Spleen (tissue), 13 donors: ENCODE data around the gene CATSPERB. TPM values are rescaled to one million over a fixed set of nuclear protein-coding genes. Genes with fewer than 3 reads are reported as not detected.

Source experiments
- DNase-seq: peaks from one replicate; pipeline ENCODE4 v3.0.0-alpha.2; 2020
- H3K27ac ChIP-seq, 8 donors: fragments of 200-600 bp; sonication (generic) in 7 of 8; 1 replicate in 4 of 8; 2 replicates in 4 of 8; pipeline versions ENCODE4 v1.5.0 to v1.8.0; 2016 to 2021; ENCODE audit warnings: inconsistent platforms in 4 of 8, mild to moderate bottlenecking in 4 of 8, moderate library complexity in 1 of 8
- H3K27me3 ChIP-seq, 7 donors: fragments of 200-600 bp; sonication (generic) in 6 of 7; replicated peaks in 1 of 7; 1 replicate in 4 of 7; 2 replicates in 3 of 7; pipeline versions ENCODE4 v1.5.0 to v1.8.0; 2016 to 2021; ENCODE audit warnings: inconsistent platforms in 3 of 7, mild to moderate bottlenecking in 1 of 7
- H3K36me3 ChIP-seq, 6 donors: fragments of 200-600 bp; sonication (generic) in 5 of 6; 1 replicate in 4 of 6; 2 replicates in 2 of 6; pipeline versions ENCODE4 v1.5.0 to v1.8.0; 2016 to 2021; ENCODE audit warnings: inconsistent platforms in 2 of 6
- H3K4me1 ChIP-seq, 6 donors: fragments of 200-600 bp; sonication (generic) in 5 of 6; 1 replicate in 3 of 6; 2 replicates in 3 of 6; pipeline versions ENCODE4 v1.5.0 to v1.8.0; 2016 to 2021; ENCODE audit warnings: inconsistent platforms in 3 of 6
- H3K4me3 ChIP-seq, 8 donors: fragments of 200-600 bp; sonication (generic) in 7 of 8; 1 replicate in 4 of 8; 2 replicates in 4 of 8; pipeline versions ENCODE4 v1.5.0 to v1.8.0; 2016 to 2021; ENCODE audit warnings: inconsistent platforms in 4 of 8, mild to moderate bottlenecking in 4 of 8, moderate library complexity in 2 of 8
- H3K9me3 ChIP-seq, 8 donors: fragments of 200-600 bp; sonication (generic) in 7 of 8; 1 replicate in 4 of 8; 2 replicates in 4 of 8; pipeline versions ENCODE4 v1.5.0 to v1.8.0; 2016 to 2021; ENCODE audit warnings: inconsistent platforms in 4 of 8
- CTCF ChIP-seq, 11 experiments: fragments of 200-600 bp in 7 of 11; fragments of 450-650 bp in 4 of 11; sonication (generic) in 4 of 11; IDR thresholded peaks in 8 of 11; conservative IDR thresholded peaks in 3 of 11; 1 replicate in 7 of 11; 2 replicates in 4 of 11; pipeline versions ENCODE4 v1.4.0 to v1.8.0; 2016 to 2021; ENCODE audit warnings: antibody characterized with exemption in 11 of 11, inconsistent platforms in 4 of 11, mild to moderate bottlenecking in 1 of 11
- POLR2A ChIP-seq, 3 donors: fragments of 450-650 bp; IDR thresholded peaks; one replicate each; pipeline ENCODE4 v1.5.1; 2017; ENCODE audit warnings: antibody characterized with exemption in 3 of 3, mild to moderate bottlenecking in 1 of 3
- POLR2AphosphoS5 ChIP-seq, 3 donors: sonication (generic); formaldehyde crosslinking; IDR thresholded peaks; one replicate each; pipeline ENCODE4 v1.5.1; 2017; ENCODE audit warnings: antibody characterized with exemption in 3 of 3
- WGBS, 5 donors: extraction: QIAGEN DNeasy Blood & Tissue Kit in 3 of 5; methylation state at CpG; one replicate each; pipeline versions ENCODE4 v1.1.5 to v1.1.7; 2013 to 2018; 5-methylcytosine and 5-hydroxymethylcytosine counted together
- intact Hi-C: fragments of 100-400 bp; cut with DNase I; formaldehyde crosslinking; loops from one replicate; pipeline ENCODE4 v1.15.0; 2023; ENCODE audit warnings: low total_unique reads
- long read RNA-seq, 2 donors: transcript quantifications; one replicate each; lab custom pipeline, GENCODE V29; 2026
- polyA plus RNA-seq, 3 donors: library from polyadenylated mRNA; stranded (reverse); fragments of 200-250 nt; gene quantifications; one replicate each; pipeline ENCODE4 v1.2.1, GENCODE V29; 2013
- total RNA-seq, 7 donors: library from RNA; depleted of rRNA in 3 of 7; stranded (reverse); fragments of >200 nt in 3 of 7; fragmentation: NEBNext Ultra II Directional in 4 of 7; extraction: Animal tissue kit (Norgen Biotek cat#: 25700) in 4 of 7; gene quantifications; one replicate each; pipeline versions ENCODE4 v1.1.0 to v1.2.1, GENCODE V29; 2016 to 2021
- donor health status: healthy with polysubstance abuse.
- donor health status: DM: no; HTN: no; CAD: no; lungs with moderate emphysema.
- donor health status: DM: no; HTN: no; CAD: no.
- donor health status: Bipolar disorder and iron deficiency.
- donor health status: healthy.
- donor health status: DM: no; HTN: no; CAD: no.
- donor health status: DM: yes; HTN: yes; CAD: no.

Gene CATSPERB
- total RNA-seq (1 to 10 TPM; 1.2 to 6.8 (median 2.5) TPM), polyA plus RNA-seq (under 1 TPM; 0.10 to 0.20 (median 0.17) TPM)
- long read RNA-seq, donor 1, result 0 reads
- long read RNA-seq, donor 2, result 0 reads

GRCh38 chr14:91731986-91732385, at the start of gene CATSPERB:
CATSPERB (minus strand) TSS chr14:91732086; CDS start chr14:91729479, 2,607 bp downstream.
- Histone ChIP-seq H3K9me3 (no peaks in the 10 kb centered on the region), H3K27me3 (no peaks in the 10 kb centered on the region), H3K4me1 (no peaks in the 10 kb centered on the region), H3K36me3 (no peaks in the 10 kb centered on the region), H3K27ac (no peak within 1 kb of the TSS), H3K4me3 (no peak within 1 kb of the TSS)
- DNase-seq, result no peak
- WGBS, 5 donors, result 90 to 96% (median 92%) methylated on average over 2 of the region's 2 CpGs
- intact Hi-C loops, result no loop called here
- no peak for TF ChIP-seq POLR2A (IDR thresholded peaks at IDR 0.05)
- TF ChIP-seq POLR2AphosphoS5 (IDR thresholded peaks at IDR 0.05), result no peak
- TF ChIP-seq CTCF (IDR thresholded peaks at IDR 0.05 in 8 of 11, conservative IDR thresholded peaks at IDR 0.05 in 3 of 11), result no peak

- no peaks in the 10 kb centered on the region for H3K4me1 ChIP-seq
- H3K9me3 ChIP-seq, result no peaks in the 10 kb centered on the region
- no peaks in the 10 kb centered on the region for H3K27me3 ChIP-seq
- TF ChIP-seq CTCF (IDR thresholded peaks at IDR 0.05 in 8 of 11, conservative IDR thresholded peaks at IDR 0.05 in 3 of 11) (no peak), POLR2AphosphoS5 (IDR thresholded peaks at IDR 0.05) (no peak), POLR2A (IDR thresholded peaks at IDR 0.05) (no peak)
- H3K27ac ChIP-seq, result no peak overlapping the region
- DNase-seq, result no peak
- intact Hi-C loops, result no loop called here
- 26 to 48% (median 40%) methylated on average over 3 of the region's 3 CpGs for WGBS, 5 donors
- H3K36me3 ChIP-seq, result peaks cover 0 to 78% (median 0%) of the 10 kb centered on the region in 6 donors
- no peak overlapping the region for H3K4me3 ChIP-seq
Observed at GRCh38 chr14:91780452-91780851, 48.6 kb upstream of the CATSPERB start.

- no peaks in the 10 kb centered on the region for H3K9me3 ChIP-seq
- H3K27me3 ChIP-seq, result no peaks in the 10 kb centered on the region
- 93 to 99% (median 95%) methylated on average over 2 of the region's 2 CpGs for WGBS, 5 donors
- TF ChIP-seq POLR2AphosphoS5 (IDR thresholded peaks at IDR 0.05) (no peak), CTCF (IDR thresholded peaks at IDR 0.05 in 8 of 11, conservative IDR thresholded peaks at IDR 0.05 in 3 of 11) (no peak), POLR2A (IDR thresholded peaks at IDR 0.05) (no peak)
- intact Hi-C loops, result no loop called here
- no peak overlapping the region for H3K4me3 ChIP-seq
- no peak overlapping the region for H3K27ac ChIP-seq
- peaks cover 0 to 55% (median 0%) of the 10 kb centered on the region in 6 donors for H3K36me3 ChIP-seq
- peaks cover 0 to 13% (median 4%) of the 10 kb centered on the region in 6 donors for H3K4me1 ChIP-seq
- DNase-seq, result no peak
Observed at GRCh38 chr14:91778217-91778616, 46.3 kb upstream of the CATSPERB start.

- Histone ChIP-seq H3K36me3 (peaks cover 0 to 23% (median 0%) of the 10 kb centered on the region in 6 donors), H3K27ac (no peak overlapping the region), H3K4me1 (peaks cover 0 to 13% (median 4%) of the 10 kb centered on the region in 6 donors), H3K27me3 (no peaks in the 10 kb centered on the region), H3K4me3 (no peak overlapping the region), H3K9me3 (no peaks in the 10 kb centered on the region)
- intact Hi-C loops, result no loop called here
- DNase-seq, result no peak
- TF ChIP-seq POLR2AphosphoS5 (IDR thresholded peaks at IDR 0.05) (no peak), POLR2A (IDR thresholded peaks at IDR 0.05) (no peak), CTCF (IDR thresholded peaks at IDR 0.05 in 8 of 11, conservative IDR thresholded peaks at IDR 0.05 in 3 of 11) (no peak)
- WGBS, 5 donors, result 28 to 59% (median 39%) methylated on average over 5 of the region's 5 CpGs
Observed at GRCh38 chr14:91774140-91775096, 42.5 kb upstream of the CATSPERB start.
